ENCODE data around the gene FLOT1.
A peak's percentile ranks its signal among the peaks of the same experiment; 100 is the strongest.

Gene FLOT1

GRCh38 chr6:30730601-30731435 lies 11.7 kb downstream of the FLOT1 start (continued):
- TF ChIP-seq ZNF398 (tag by site-specific recombination; IDR thresholded peaks at IDR 0.05): no peak
- TF ChIP-seq WT1 (tag by site-specific recombination; IDR thresholded peaks at IDR 0.05): peak; percentile 45; the same call in 1 of the 2 replicates
- TF ChIP-seq ZNF202 (tag by site-specific recombination; IDR thresholded peaks at IDR 0.05; ENCODE audit: borderline replicate concordance): no peak
- TF ChIP-seq ZNF561 (tag by site-specific recombination; IDR thresholded peaks at IDR 0.05; ENCODE audit: borderline replicate concordance): no peak
- TF ChIP-seq KLF7 (tag by site-specific recombination; IDR thresholded peaks at IDR 0.05; ENCODE audit: borderline replicate concordance): no peak
- no peak for TF ChIP-seq ZBTB48 (tag by site-specific recombination; IDR thresholded peaks at IDR 0.05)
- TF ChIP-seq ZNF621 (tag by site-specific recombination; IDR thresholded peaks at IDR 0.05): no peak
- no peak for TF ChIP-seq ZNF239 (tag by site-specific recombination; IDR thresholded peaks at IDR 0.05)
- TF ChIP-seq ZBTB7A (tag by site-specific recombination; IDR thresholded peaks at IDR 0.05; ENCODE audit: low read depth): no peak
- peak; percentile 94 for TF ChIP-seq ZIC2 (tag by site-specific recombination; IDR thresholded peaks at IDR 0.05)
- no peak for TF ChIP-seq ZNF341 (tag by site-specific recombination; IDR thresholded peaks at IDR 0.05; ENCODE audit: low read depth)
- no peak for TF ChIP-seq ZNF549 (tag by site-specific recombination; IDR thresholded peaks at IDR 0.05)
- TF ChIP-seq SP2 (tag by site-specific recombination; IDR thresholded peaks at IDR 0.05): no peak
- TF ChIP-seq ZNF501 (tag by site-specific recombination; IDR thresholded peaks at IDR 0.05): peak; percentile 47; the same call in 1 of the 2 replicates
- TF ChIP-seq ZNF394 (tag by site-specific recombination; IDR thresholded peaks at IDR 0.05; ENCODE audit: borderline replicate concordance): peak; percentile 80; the same call in 1 of the 2 replicates
- TF ChIP-seq ZNF292 (tag by site-specific recombination; IDR thresholded peaks at IDR 0.05; ENCODE audit: borderline replicate concordance, low read depth): no peak
- TF ChIP-seq ZNF248 (tag by site-specific recombination; IDR thresholded peaks at IDR 0.05): no peak
- no peak for TF ChIP-seq ZNF169 (tag by site-specific recombination; IDR thresholded peaks at IDR 0.05)
- TF ChIP-seq SCRT2 (tag by site-specific recombination; IDR thresholded peaks at IDR 0.05): peak; percentile 80
- no peak for TF ChIP-seq ZNF768 (tag by site-specific recombination; IDR thresholded peaks at IDR 0.05)
- TF ChIP-seq, protein P1, sequence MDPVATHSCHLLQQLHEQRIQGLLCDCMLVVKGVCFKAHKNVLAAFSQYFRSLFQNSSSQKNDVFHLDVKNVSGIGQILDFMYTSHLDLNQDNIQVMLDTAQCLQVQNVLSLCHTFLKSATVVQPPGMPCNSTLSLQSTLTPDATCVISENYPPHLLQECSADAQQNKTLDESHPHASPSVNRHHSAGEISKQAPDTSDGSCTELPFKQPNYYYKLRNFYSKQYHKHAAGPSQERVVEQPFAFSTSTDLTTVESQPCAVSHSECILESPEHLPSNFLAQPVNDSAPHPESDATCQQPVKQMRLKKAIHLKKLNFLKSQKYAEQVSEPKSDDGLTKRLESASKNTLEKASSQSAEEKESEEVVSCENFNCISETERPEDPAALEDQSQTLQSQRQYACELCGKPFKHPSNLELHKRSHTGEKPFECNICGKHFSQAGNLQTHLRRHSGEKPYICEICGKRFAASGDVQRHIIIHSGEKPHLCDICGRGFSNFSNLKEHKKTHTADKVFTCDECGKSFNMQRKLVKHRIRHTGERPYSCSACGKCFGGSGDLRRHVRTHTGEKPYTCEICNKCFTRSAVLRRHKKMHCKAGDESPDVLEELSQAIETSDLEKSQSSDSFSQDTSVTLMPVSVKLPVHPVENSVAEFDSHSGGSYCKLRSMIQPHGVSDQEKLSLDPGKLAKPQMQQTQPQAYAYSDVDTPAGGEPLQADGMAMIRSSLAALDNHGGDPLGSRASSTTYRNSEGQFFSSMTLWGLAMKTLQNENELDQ (tag by site-specific recombination; IDR thresholded peaks at IDR 0.05; ENCODE audit: low read depth): no peak
- peak; percentile 39; the same call in 1 of the 2 replicates for TF ChIP-seq ZXDB (tag by site-specific recombination; IDR thresholded peaks at IDR 0.05)
- TF ChIP-seq HOXC10 (CRISPR knock-in tag; IDR thresholded peaks at IDR 0.05): no peak
- TF ChIP-seq ZNF121 (tag by site-specific recombination; IDR thresholded peaks at IDR 0.05): no peak; the same call in 1 of the 2 replicates
- no peak for TF ChIP-seq ZNF214 (tag by site-specific recombination; IDR thresholded peaks at IDR 0.05; ENCODE audit: borderline replicate concordance)
- TF ChIP-seq TSHZ1 (tag by site-specific recombination; IDR thresholded peaks at IDR 0.05; ENCODE audit: borderline replicate concordance): no peak
- TF ChIP-seq GLIS2 (tag by site-specific recombination; IDR thresholded peaks at IDR 0.05): peak; percentile 21; the same call in 1 of the 2 replicates
- TF ChIP-seq, protein P2, sequence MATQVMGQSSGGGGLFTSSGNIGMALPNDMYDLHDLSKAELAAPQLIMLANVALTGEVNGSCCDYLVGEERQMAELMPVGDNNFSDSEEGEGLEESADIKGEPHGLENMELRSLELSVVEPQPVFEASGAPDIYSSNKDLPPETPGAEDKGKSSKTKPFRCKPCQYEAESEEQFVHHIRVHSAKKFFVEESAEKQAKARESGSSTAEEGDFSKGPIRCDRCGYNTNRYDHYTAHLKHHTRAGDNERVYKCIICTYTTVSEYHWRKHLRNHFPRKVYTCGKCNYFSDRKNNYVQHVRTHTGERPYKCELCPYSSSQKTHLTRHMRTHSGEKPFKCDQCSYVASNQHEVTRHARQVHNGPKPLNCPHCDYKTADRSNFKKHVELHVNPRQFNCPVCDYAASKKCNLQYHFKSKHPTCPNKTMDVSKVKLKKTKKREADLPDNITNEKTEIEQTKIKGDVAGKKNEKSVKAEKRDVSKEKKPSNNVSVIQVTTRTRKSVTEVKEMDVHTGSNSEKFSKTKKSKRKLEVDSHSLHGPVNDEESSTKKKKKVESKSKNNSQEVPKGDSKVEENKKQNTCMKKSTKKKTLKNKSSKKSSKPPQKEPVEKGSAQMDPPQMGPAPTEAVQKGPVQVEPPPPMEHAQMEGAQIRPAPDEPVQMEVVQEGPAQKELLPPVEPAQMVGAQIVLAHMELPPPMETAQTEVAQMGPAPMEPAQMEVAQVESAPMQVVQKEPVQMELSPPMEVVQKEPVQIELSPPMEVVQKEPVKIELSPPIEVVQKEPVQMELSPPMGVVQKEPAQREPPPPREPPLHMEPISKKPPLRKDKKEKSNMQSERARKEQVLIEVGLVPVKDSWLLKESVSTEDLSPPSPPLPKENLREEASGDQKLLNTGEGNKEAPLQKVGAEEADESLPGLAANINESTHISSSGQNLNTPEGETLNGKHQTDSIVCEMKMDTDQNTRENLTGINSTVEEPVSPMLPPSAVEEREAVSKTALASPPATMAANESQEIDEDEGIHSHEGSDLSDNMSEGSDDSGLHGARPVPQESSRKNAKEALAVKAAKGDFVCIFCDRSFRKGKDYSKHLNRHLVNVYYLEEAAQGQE (tag by site-specific recombination; IDR thresholded peaks at IDR 0.05): 0 out of 2 replicates have a peak, but pooled peaks have one; percentile 14
- peak; percentile 50; the same call in 1 of the 2 replicates for TF ChIP-seq GLIS1 (tag by site-specific recombination; IDR thresholded peaks at IDR 0.05)
